H1 (cell line): ENCODE results near the gene PTGIR. TPM values are rescaled to one million over a fixed set of nuclear protein-coding genes. Genes with fewer than 3 reads are reported as not detected.

Experiments
- CTCF ChIA-PET: fragments of 300-600 bp; sonication (Branson Sonifier 250); formaldehyde crosslinking; loops from one replicate; lab custom pipeline; 2021; ENCODE audit not compliant: partially characterized antibody; lab: Charles Lee
- POLR2A ChIA-PET: fragments of 300-600 bp; sonication (Branson Sonifier 250); formaldehyde crosslinking; loops from one replicate; lab custom pipeline; 2021; ENCODE audit warnings: inconsistent platforms; ENCODE audit not compliant: partially characterized antibody; lab: Charles Lee
- DNase-seq, 2 experiments: peaks; one replicate each; pipeline versions ENCODE4 v3.0.0 to v3.0.0-alpha.2; 2010 to 2022; ENCODE audit warnings: low spot score in 2 of 2, low read depth in 1 of 2, mixed read lengths in 1 of 2
- FAIRE-seq: peaks from 2 replicates; lab custom pipeline; 2011; peaks lifted over from hg19 to GRCh38; lab: Jason Lieb, UNC
- H2AFZ ChIP-seq: 2 replicates; pipeline ENCODE4 v1.8.1; 2012; ENCODE audit warnings: low read length, inconsistent platforms
- H2AK5ac ChIP-seq: 2 replicates; pipeline ENCODE4 v1.6.1; 2013; ENCODE audit warnings: low read depth, low read length
- H2BK120ac ChIP-seq: replicated peaks from 2 replicates; pipeline ENCODE3; 2013; ENCODE audit warnings: low read depth, low read length, inconsistent platforms
- H2BK12ac ChIP-seq: 2 replicates; pipeline ENCODE4 v1.6.1; 2013; ENCODE audit warnings: low read depth, low read length
- H2BK15ac ChIP-seq: 2 replicates; pipeline ENCODE4 v1.6.1; 2013; ENCODE audit warnings: low read length
- H2BK20ac ChIP-seq: 2 replicates; pipeline ENCODE4 v1.6.1; 2013; ENCODE audit warnings: low read length
- H2BK5ac ChIP-seq: 2 replicates; pipeline ENCODE4 v1.6.1; 2013; ENCODE audit warnings: low read depth, low read length
- H3K14ac ChIP-seq: 2 replicates; pipeline ENCODE4 v1.6.1; 2013; ENCODE audit warnings: inconsistent platforms; ENCODE audit not compliant: insufficient read length
- H3K18ac ChIP-seq: 2 replicates; pipeline ENCODE4 v1.6.1; 2013; ENCODE audit warnings: low read length; ENCODE audit errors: extremely low read depth
- H3K23ac ChIP-seq: 2 replicates; pipeline ENCODE4 v1.6.1; 2013; ENCODE audit warnings: inconsistent platforms; ENCODE audit not compliant: insufficient read length
- H3K23me2 ChIP-seq: 2 replicates; pipeline ENCODE4 v1.6.1; 2013; ENCODE audit warnings: low read depth, low read length
- H3K27ac ChIP-seq: 2 replicates; pipeline ENCODE4 v1.6.1; 2011; ENCODE audit warnings: low read depth, low read length, inconsistent platforms
- H3K27me3 ChIP-seq, 4 experiments: replicated peaks in 1 of 4; 1 replicate in 1 of 4; 2 replicates in 3 of 4; pipeline versions ENCODE4 v1.6.1 to v1.8.1; 2011 to 2013; ENCODE audit warnings: low read length in 3 of 4, mild to moderate bottlenecking in 3 of 4, inconsistent platforms in 2 of 4, mixed read lengths in 2 of 4, moderate library complexity in 1 of 4; ENCODE audit not compliant: control insufficient read depth in 3 of 4, insufficient read depth in 3 of 4; ENCODE audit errors: extremely low read depth in 1 of 4
- H3K36me3 ChIP-seq, 4 experiments: 2 replicates each; pipeline versions ENCODE4 v1.6.1 to v1.8.1; 2011 to 2013; ENCODE audit warnings: mild to moderate bottlenecking in 4 of 4, low read length in 3 of 4, moderate library complexity in 2 of 4, control low read depth in 1 of 4, inconsistent platforms in 1 of 4; ENCODE audit not compliant: insufficient read depth in 4 of 4, control insufficient read depth in 2 of 4
- H3K4ac ChIP-seq: replicated peaks from 2 replicates; pipeline ENCODE3; 2013; ENCODE audit warnings: low read length, low read depth, mixed read lengths, inconsistent platforms; ENCODE audit not compliant: insufficient read length
- H3K4me1 ChIP-seq, 4 experiments: replicated peaks in 1 of 4; 1 replicate in 1 of 4; 2 replicates in 3 of 4; pipeline versions ENCODE4 v1.6.1 to v1.8.1; 2011 to 2013; ENCODE audit warnings: low read length in 3 of 4, inconsistent platforms in 2 of 4, mixed read lengths in 1 of 4; ENCODE audit not compliant: insufficient read depth in 4 of 4, control insufficient read depth in 3 of 4
- H3K4me2 ChIP-seq, 2 experiments: 2 replicates each; pipeline versions ENCODE4 v1.6.1 to v1.8.1; 2011 to 2013; ENCODE audit warnings: low read depth in 2 of 2, low read length in 2 of 2, control low read depth in 1 of 2, inconsistent platforms in 1 of 2, mild to moderate bottlenecking in 1 of 2; ENCODE audit not compliant: insufficient read depth in 1 of 2
- H3K4me3 ChIP-seq, 4 experiments: fragments of 200-600, 300-600 bp in 1 of 4; sonication (generic), shearing (Covaris generic), sonication (Bioruptor Twin) in 1 of 4; 2 replicates each; pipeline versions ENCODE4 v1.5.1 to v1.8.1; 2011 to 2016; ENCODE audit warnings: low read length in 4 of 4, low read depth in 3 of 4, control low read depth in 2 of 4, inconsistent platforms in 2 of 4, mild to moderate bottlenecking in 2 of 4, mixed read lengths in 1 of 4, moderate library complexity in 1 of 4; ENCODE audit not compliant: insufficient read depth in 2 of 4; ENCODE audit errors: extremely low read depth in 1 of 4
- H3K56ac ChIP-seq: replicated peaks from 2 replicates; pipeline ENCODE3; 2013; ENCODE audit warnings: low read depth, mild to moderate bottlenecking, mixed read lengths, low read length, inconsistent platforms; ENCODE audit not compliant: insufficient read length
- H3K79me1 ChIP-seq: 2 replicates; pipeline ENCODE4 v1.6.1; 2013; ENCODE audit warnings: low read depth, low read length, control low read depth
- H3K79me2 ChIP-seq, 2 experiments: 2 replicates each; pipeline versions ENCODE4 v1.6.1 to v1.8.1; 2012 to 2013; ENCODE audit warnings: low read length in 2 of 2, mild to moderate bottlenecking in 2 of 2, inconsistent platforms in 1 of 2; ENCODE audit not compliant: insufficient read depth in 2 of 2, control insufficient read depth in 1 of 2
- H3K9ac ChIP-seq, 4 experiments: replicated peaks in 1 of 4; 1 replicate in 1 of 4; 2 replicates in 3 of 4; pipeline versions ENCODE4 v1.6.1 to v1.8.1; 2011 to 2013; ENCODE audit warnings: low read depth in 3 of 4, low read length in 3 of 4, control low read depth in 2 of 4, mild to moderate bottlenecking in 2 of 4, moderate library complexity in 2 of 4, inconsistent platforms in 1 of 4; ENCODE audit errors: extremely low read depth in 1 of 4
- H3K9me3 ChIP-seq, 2 experiments: 2 replicates each; pipeline versions ENCODE4 v1.6.1 to v1.8.1; 2012 to 2013; ENCODE audit warnings: mild to moderate bottlenecking in 2 of 2, moderate library complexity in 2 of 2, control low read depth in 1 of 2, inconsistent platforms in 1 of 2, low read depth in 1 of 2, low read length in 1 of 2, mixed read lengths in 1 of 2; ENCODE audit not compliant: insufficient read depth in 2 of 2
- H4K20me1 ChIP-seq, 2 experiments: replicated peaks in 1 of 2; 2 replicates each; pipeline versions ENCODE3 to v1.8.1; 2011 to 2013; ENCODE audit warnings: inconsistent platforms in 2 of 2, low read length in 2 of 2, mild to moderate bottlenecking in 1 of 2; ENCODE audit not compliant: insufficient read depth in 2 of 2, control insufficient read depth in 1 of 2
- H4K5ac ChIP-seq: 2 replicates; pipeline ENCODE4 v1.6.1; 2013; ENCODE audit warnings: low read length, low read depth, mixed read lengths, inconsistent platforms; ENCODE audit not compliant: insufficient read length
- H4K8ac ChIP-seq: 2 replicates; pipeline ENCODE4 v1.8.0; 2013; ENCODE audit warnings: mild to moderate bottlenecking, moderate library complexity, low read length, inconsistent platforms; ENCODE audit not compliant: insufficient read depth; ENCODE audit errors: extremely low read depth
- H4K91ac ChIP-seq: replicated peaks from 2 replicates; pipeline ENCODE3; 2013; ENCODE audit warnings: low read length, mixed read lengths, inconsistent platforms; ENCODE audit not compliant: insufficient read length
- CTCF ChIP-seq, 3 experiments: IDR thresholded peaks; 1 replicate in 2 of 3; 2 replicates in 1 of 3; pipeline versions ENCODE4 v1.5.1 to v1.6.1; 2011; ENCODE audit warnings: low read length in 3 of 3, mild to moderate bottlenecking in 3 of 3, inconsistent platforms in 2 of 3, low read depth in 1 of 3, moderate library complexity in 1 of 3; ENCODE audit not compliant: insufficient read depth in 1 of 3; ENCODE audit errors: control extremely low read depth in 1 of 3
- RXRA ChIP-seq: IDR thresholded peaks from 2 replicates; pipeline ENCODE4 v1.6.1; 2011; ENCODE audit warnings: low read depth, mild to moderate bottlenecking, low read length, moderate library complexity; ENCODE audit not compliant: insufficient read depth
- SP4 ChIP-seq: IDR thresholded peaks from 2 replicates; pipeline ENCODE4 v1.6.1; 2012; ENCODE audit warnings: low read length, inconsistent platforms
- TEAD4 ChIP-seq: IDR thresholded peaks from 2 replicates; pipeline ENCODE4 v1.6.1; 2012; ENCODE audit warnings: low read depth, low read length, inconsistent platforms, mixed read lengths
- WGBS, 2 experiments: shearing (Covaris generic) in 1 of 2; methylation state at CpG; one replicate each; pipeline versions ENCODE4 v1.1.6 to v1.1.7; 2013 to 2015; ENCODE audit warnings: low lambda C conversion rate in 2 of 2, mixed read lengths in 2 of 2, inconsistent platforms in 1 of 2, low coverage in 1 of 2, missing lambda C conversion rate in 1 of 2; ENCODE audit not compliant: insufficient replicate concordance in 2 of 2, insufficient coverage in 1 of 2, insufficient read length in 1 of 2; ENCODE audit errors: extremely low coverage in 1 of 2, missing lambda C conversion rate in 1 of 2; 5-methylcytosine and 5-hydroxymethylcytosine counted together
- polyA plus RNA-seq, 7 experiments: library from polyadenylated mRNA; depleted of rRNA in 3 of 7; stranded (reverse) in 5 of 7; unstranded in 2 of 7; fragments of >200 nt in 5 of 7; fragments of 200-250 nt in 2 of 7; gene quantifications; 1 replicate in 5 of 7; 2 replicates in 1 of 7; 4 replicates in 1 of 7; pipeline versions ENCODE4 v1.2.1 to v1.2.3, GENCODE V29; 2011 to 2013; ENCODE audit warnings: missing spikeins in 2 of 7, mixed read lengths in 2 of 7
- total RNA-seq: library from RNA; stranded (reverse); fragmentation: NEBNext Ultra II Directional; extraction: Animal tissue kit (Norgen Biotek cat#: 25700); gene quantifications from 2 replicates; pipeline ENCODE4 v1.2.1, GENCODE V29; 2021

Gene PTGIR
- total and polyA plus RNA-seq, 2 of the 8 experiments (the other 6 are each of a cell fraction or from before 2014, with no cell fraction given), result 0.15 TPM; not detected in 1

- H3K79me2 ChIP-seq, result peaks cover 15 to 36% of the 10 kb centered on the region in 2 experiments
- H3K18ac ChIP-seq, result no peak overlapping the region
- no peak overlapping the region for H2BK120ac ChIP-seq
- H3K4me2 ChIP-seq, result no peak overlapping the region
- H3K27ac ChIP-seq, result no peak overlapping the region
- ChIA-PET CTCF (interaction anchor here (0.6 to 3.4 kb wide), 11 partner anchors 9 to 628 kb away, joined by 3 to 21 read pairs (median 4); partner anchors contain the start of gene DACT3), POLR2A (interaction anchor here (1.0 kb wide), 1 partner anchor 26 kb away, joined by 4 read pairs; no protein-coding TSS in a partner anchor)
- no peaks in the 10 kb centered on the region for H3K9me3 ChIP-seq
- H4K5ac ChIP-seq, result no peak overlapping the region
- no peak overlapping the region for H3K4ac ChIP-seq
- H3K14ac ChIP-seq, result no peak overlapping the region
- no peak overlapping the region for H2BK15ac ChIP-seq
- H4K20me1 ChIP-seq, result peaks cover 20 to 39% of the 10 kb centered on the region in 2 experiments
- H3K23ac ChIP-seq, result no peak overlapping the region
- FAIRE-seq (no peak), DNase-seq (no peak)
- H2AK5ac ChIP-seq, result no peak overlapping the region
- H3K56ac ChIP-seq, result no peak overlapping the region
- peaks cover 16 to 43% (median 37%) of the 10 kb centered on the region in 4 experiments; a peak in 7 of 8 replicates for H3K36me3 ChIP-seq
- TF ChIP-seq RXRA (no peak), CTCF (IDR thresholded peaks at IDR 0.05; ENCODE audit: control extremely low read depth in 1 of 3, insufficient read depth in 1 of 3, low read depth in 1 of 3, low read length in 3 of 3) (peak in 2 of 3 experiments; percentile 8 to 9; a peak in 1 of 4 replicates), TEAD4 (no peak), SP4 (no peak)
- no peak overlapping the region for H2BK5ac ChIP-seq
- H3K4me1 ChIP-seq, result peaks cover 0 to 19% (median 9%) of the 10 kb centered on the region in 4 experiments; a peak in 5 of 7 replicates
- no peak overlapping the region; the same call in 1 of the 2 replicates for H4K8ac ChIP-seq
- no peak overlapping the region for H2AFZ ChIP-seq
- peaks cover 16% of the 10 kb centered on the region for H3K79me1 ChIP-seq
- no peak overlapping the region for H4K91ac ChIP-seq
- WGBS, 2 experiments, result 79% methylated on average over 12 of the region's 13 CpGs; no CpG with 5 or more reads in 1 of the 2 experiments
- H2BK12ac ChIP-seq, result no peak overlapping the region
- no peak overlapping the region for H3K4me3 ChIP-seq
- no peaks in the 10 kb centered on the region for H3K27me3 ChIP-seq
- H3K9ac ChIP-seq, result no peak overlapping the region; a peak in 2 of 7 replicates
- H2BK20ac ChIP-seq, result no peak overlapping the region
- peaks cover 11% of the 10 kb centered on the region for H3K23me2 ChIP-seq
Measured at GRCh38 chr19:46604781-46605355, 20.0 kb downstream of the PTGIR start.
